Testis (tissue), 3 donors: Measurements from ENCODE around the gene MEGF11. TPM values are rescaled to one million over a fixed set of nuclear protein-coding genes. Genes with fewer than 3 reads are reported as not detected.

Experiments
- DNase-seq: peaks from one replicate; pipeline ENCODE4 v3.0.0-alpha.2; 2019
- H3K27ac ChIP-seq, 2 donors: fragments of 200-600 bp; sonication (generic); one replicate each; pipeline ENCODE4 v1.5.1; 2019
- H3K27me3 ChIP-seq: fragments of 200-600 bp; sonication (generic); one replicate; pipeline ENCODE4 v1.5.1; 2019
- H3K36me3 ChIP-seq: fragments of 200-600 bp; sonication (generic); one replicate; pipeline ENCODE4 v1.5.1; 2017; ENCODE audit warnings: low read depth; ENCODE audit errors: missing control alignments
- H3K4me1 ChIP-seq: fragments of 200-600 bp; sonication (generic); one replicate; pipeline ENCODE4 v1.5.1; 2019
- H3K4me3 ChIP-seq, 2 donors: fragments of 200-600 bp; sonication (generic); one replicate each; pipeline ENCODE4 v1.5.1; 2017 to 2019
- H3K9me3 ChIP-seq: fragments of 200-600 bp; sonication (generic); one replicate; pipeline ENCODE4 v1.5.1; 2017
- CTCF ChIP-seq, 3 experiments: fragments of 450-650 bp in 2 of 3; fragments of 200-600 bp in 1 of 3; sonication (generic) in 1 of 3; IDR thresholded peaks; one replicate each; pipeline ENCODE4 v1.5.1; 2016 to 2019; ENCODE audit warnings: antibody characterized with exemption in 3 of 3, mild to moderate bottlenecking in 2 of 3, moderate library complexity in 1 of 3
- POLR2A ChIP-seq: fragments of 450-650 bp; IDR thresholded peaks from one replicate; pipeline ENCODE4 v1.6.1; 2017; ENCODE audit warnings: antibody characterized with exemption, mild to moderate bottlenecking, moderate library complexity
- WGBS, 2 donors: methylation state at CpG; one replicate each; pipeline ENCODE4 v1.1.5; 2018; 5-methylcytosine and 5-hydroxymethylcytosine counted together
- intact Hi-C: fragments of 100-400 bp; cut with DNase I; formaldehyde crosslinking; loops from one replicate; pipeline ENCODE4 v1.15.1; 2023; ENCODE audit warnings: low total_unique reads
- polyA plus RNA-seq: library from polyadenylated mRNA; stranded (reverse); fragments of 350-450 nt; fragmentation: Illumina TruSeq; extraction: RNeasy Lipid Tissue Mini Kit (QIAGEN cat#74804); gene quantifications from one replicate; pipeline ENCODE4 v1.2.3, GENCODE V29; 2014; ENCODE audit warnings: low read depth, low replicate concordance; ENCODE audit not compliant: insufficient read depth
- total RNA-seq, 2 donors: library from RNA; depleted of rRNA; stranded (reverse); fragments of >200 nt; gene quantifications; one replicate each; pipeline ENCODE4 v1.2.3, GENCODE V29; 2016

The MEGF11 gene
- total and polyA plus RNA-seq, 3 donors from 2014 or later: 4.5 to 18.7 (median 8.6) TPM

DNA sequence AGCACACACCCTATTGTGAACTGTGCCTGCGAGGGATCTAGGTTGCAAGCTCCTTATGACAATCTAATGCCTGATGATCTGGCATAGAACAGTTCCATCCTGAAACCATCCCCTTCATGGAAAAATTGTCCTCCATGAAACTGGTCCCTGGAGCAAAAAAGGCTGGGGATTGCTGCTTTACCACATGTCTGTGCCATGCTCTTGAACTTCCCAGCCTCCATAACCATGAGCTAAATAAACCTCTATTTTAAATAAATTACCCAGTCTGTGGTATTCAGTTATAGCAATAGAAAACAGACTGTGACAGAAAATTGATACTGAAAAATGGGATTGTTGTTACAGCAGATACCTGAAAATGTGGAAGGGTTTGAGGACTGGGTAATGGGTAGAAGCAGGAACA lies 221.5 kb downstream of the MEGF11 start:
- no peak for DNase-seq
- H3K9me3 ChIP-seq: no peaks in the 10 kb centered on the region
- H3K27me3 ChIP-seq: no peaks in the 10 kb centered on the region
- H3K4me1 ChIP-seq: no peaks in the 10 kb centered on the region
- no peak overlapping the region for H3K4me3 ChIP-seq
- intact Hi-C loops: no loop called here
- TF ChIP-seq CTCF (IDR thresholded peaks at IDR 0.05) (no peak), POLR2A (no peak)
- no peak overlapping the region for H3K27ac ChIP-seq
- H3K36me3 ChIP-seq: no peaks in the 10 kb centered on the region
- whole genome bisulfite sequencing, 2 donors: 100% methylated on average over 1 of the region's 1 CpG

GRCh38 chr15:66030650-66031049 lies 222.9 kb downstream of the MEGF11 start:
- no peaks in the 10 kb centered on the region for H3K27me3 ChIP-seq
- H3K27ac ChIP-seq: no peak overlapping the region
- no peaks in the 10 kb centered on the region for H3K4me1 ChIP-seq
- H3K9me3 ChIP-seq: no peaks in the 10 kb centered on the region
- H3K36me3 ChIP-seq: no peaks in the 10 kb centered on the region
- H3K4me3 ChIP-seq: no peak overlapping the region
- TF ChIP-seq POLR2A (no peak), CTCF (IDR thresholded peaks at IDR 0.05) (no peak)
- WGBS, 2 donors: 60 to 84% methylated on average over 4 of the region's 4 CpGs
- DNase-seq: no peak
- intact Hi-C loops: no loop called here

- Histone ChIP-seq H3K4me1 (no peaks in the 10 kb centered on the region), H3K4me3 (no peak overlapping the region), H3K9me3 (no peaks in the 10 kb centered on the region), H3K27ac (no peak overlapping the region), H3K27me3 (no peaks in the 10 kb centered on the region), H3K36me3 (no peaks in the 10 kb centered on the region)
- WGBS, 2 donors: 76 to 94% methylated on average over 5 of the region's 5 CpGs
- DNase-seq: no peak
- TF ChIP-seq POLR2A (no peak), CTCF (IDR thresholded peaks at IDR 0.05) (no peak)
- intact Hi-C loops: no loop called here
Measured at GRCh38 chr15:66029650-66030049, 223.9 kb downstream of the MEGF11 start.

DNA sequence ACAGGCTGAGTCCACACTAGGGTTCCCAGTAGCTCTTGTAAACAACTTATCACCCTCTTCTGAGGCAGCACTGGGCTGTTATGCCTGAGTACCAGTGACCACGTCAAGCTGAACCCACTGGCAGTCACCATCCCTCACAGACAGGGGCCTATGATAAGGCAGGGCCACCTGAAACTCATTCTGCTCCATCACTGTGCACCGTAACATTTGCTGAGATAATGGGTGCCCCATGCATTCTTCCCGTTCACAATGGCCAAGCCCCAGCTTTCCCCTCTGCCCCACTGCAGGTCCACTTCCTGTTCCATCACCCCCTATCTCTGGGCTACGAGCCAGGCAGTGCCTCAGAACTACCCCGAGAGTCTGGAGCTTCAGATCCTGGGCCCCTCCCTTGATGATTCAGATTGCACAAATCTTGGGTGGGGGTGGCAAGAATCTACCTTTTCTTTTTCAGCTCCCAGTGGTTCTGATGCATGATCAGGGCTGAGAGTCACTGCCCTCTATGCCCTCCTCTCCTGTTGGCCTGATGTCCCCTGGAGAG lies 226.2 kb downstream of the MEGF11 start:
- WGBS, 2 donors: 70 to 73% methylated on average over 5 of the region's 5 CpGs

More for the DNA sequence above, 226.2 kb downstream of the MEGF11 start:
- intact Hi-C loops: no loop called here
- no peak overlapping the region for H3K4me3 ChIP-seq
- H3K27me3 ChIP-seq: no peaks in the 10 kb centered on the region
- H3K9me3 ChIP-seq: no peaks in the 10 kb centered on the region
- no peaks in the 10 kb centered on the region for H3K36me3 ChIP-seq
- no peak for DNase-seq
- TF ChIP-seq CTCF (IDR thresholded peaks at IDR 0.05) (no peak), POLR2A (no peak)
- no peak overlapping the region for H3K27ac ChIP-seq
- no peaks in the 10 kb centered on the region for H3K4me1 ChIP-seq
